Keratinocyte (primary cell): Measurements from ENCODE around the gene PTPRD.

Experiments
- CTCF ChIP-seq, 3 experiments: IDR thresholded peaks in 1 of 3; conservative IDR thresholded peaks in 1 of 3; optimal IDR thresholded peaks in 1 of 3; 2 replicates in 2 of 3; 3 replicates in 1 of 3; pipeline versions ENCODE3 to v1.5.1; 2011; ENCODE audit warnings: low read length in 3 of 3, mild to moderate bottlenecking in 3 of 3, moderate library complexity in 2 of 3, control low read depth in 1 of 3, inconsistent platforms in 1 of 3; ENCODE audit not compliant: insufficient read depth in 2 of 3; ENCODE audit errors: extremely low read depth in 1 of 3
- EZH2 ChIP-seq: IDR thresholded peaks from one replicate; pipeline ENCODE4 v1.6.1; 2012; ENCODE audit warnings: inconsistent platforms, mild to moderate bottlenecking, low read length, moderate library complexity

DNA sequence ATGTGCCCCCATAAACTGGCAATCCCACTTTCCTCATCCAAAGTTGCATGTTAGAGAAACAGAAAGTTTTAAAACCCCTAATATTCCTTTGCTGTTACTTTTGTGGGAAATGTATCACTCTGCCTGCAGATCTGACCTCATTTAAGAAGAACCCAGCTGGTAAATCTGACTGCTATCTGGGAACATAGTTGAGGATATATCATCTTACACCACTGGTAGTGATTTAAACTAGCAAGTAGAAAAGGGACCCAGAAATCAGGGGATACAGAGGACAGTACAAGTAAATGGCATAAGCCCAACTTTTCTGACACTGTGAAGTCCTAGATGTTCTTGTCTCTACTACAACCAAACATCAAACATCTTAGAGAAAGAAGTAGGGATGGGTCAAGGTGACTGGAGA is 1752.7 kb downstream of the PTPRD start:
- TF ChIP-seq CTCF (optimal IDR thresholded peaks at IDR 0.05 in 1 of 3, IDR thresholded peaks at IDR 0.05 in 1 of 3, conservative IDR thresholded peaks at IDR 0.05 in 1 of 3; ENCODE audit: extremely low read depth in 1 of 3, insufficient read depth in 2 of 3, low read length in 3 of 3), result no peak
- no peak for TF ChIP-seq EZH2
